Esophagus squamous epithelium (tissue), 4 donors: ENCODE results near the gene HBG2.

ENCODE experiments used
- POLR2A ChIP-seq, 4 donors: fragments of 450-650 bp; IDR thresholded peaks; one replicate each; pipeline ENCODE4 v1.6.1; 2017; ENCODE audit warnings: antibody characterized with exemption in 4 of 4, mild to moderate bottlenecking in 4 of 4, moderate library complexity in 3 of 4
- TF ChIP-seq, protein P1 (sequence below), 6 experiments: fragments of 450-650 bp in 4 of 6; fragments of 200-600 bp in 2 of 6; sonication (generic) in 2 of 6; IDR thresholded peaks; one replicate each; pipeline ENCODE4 v1.5.1; 2016 to 2019; ENCODE audit warnings: antibody characterized with exemption in 6 of 6, mild to moderate bottlenecking in 4 of 6, moderate library complexity in 4 of 6

DNA sequence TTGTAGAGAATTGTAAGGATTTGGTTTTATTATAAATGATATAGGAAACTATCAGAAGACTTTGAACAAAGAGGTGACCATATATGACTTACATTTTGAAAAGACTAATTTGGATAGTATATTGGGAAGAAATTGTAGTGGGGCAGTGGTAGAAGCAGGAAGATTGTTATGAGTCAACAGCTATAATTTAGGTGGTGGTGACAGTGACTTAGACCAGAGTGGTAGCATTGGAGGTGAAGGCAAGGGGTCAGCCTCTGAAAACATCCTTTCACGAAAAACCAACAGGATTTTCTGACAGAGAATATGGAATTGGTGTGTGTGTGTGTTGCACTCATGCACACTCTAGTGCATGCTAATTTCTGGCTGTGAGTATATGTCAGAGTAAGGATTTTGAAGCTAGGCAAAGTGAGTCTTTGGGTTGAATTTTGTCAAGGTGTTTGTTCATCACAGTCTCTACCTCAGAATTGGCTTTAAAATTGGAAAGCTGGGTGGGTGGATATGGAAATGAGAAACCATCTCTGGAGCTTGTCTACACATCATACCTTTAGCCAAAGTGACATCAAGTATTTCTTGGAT, 23.3 kb upstream of the HBG2 start:
- TF ChIP-seq, protein P1, sequence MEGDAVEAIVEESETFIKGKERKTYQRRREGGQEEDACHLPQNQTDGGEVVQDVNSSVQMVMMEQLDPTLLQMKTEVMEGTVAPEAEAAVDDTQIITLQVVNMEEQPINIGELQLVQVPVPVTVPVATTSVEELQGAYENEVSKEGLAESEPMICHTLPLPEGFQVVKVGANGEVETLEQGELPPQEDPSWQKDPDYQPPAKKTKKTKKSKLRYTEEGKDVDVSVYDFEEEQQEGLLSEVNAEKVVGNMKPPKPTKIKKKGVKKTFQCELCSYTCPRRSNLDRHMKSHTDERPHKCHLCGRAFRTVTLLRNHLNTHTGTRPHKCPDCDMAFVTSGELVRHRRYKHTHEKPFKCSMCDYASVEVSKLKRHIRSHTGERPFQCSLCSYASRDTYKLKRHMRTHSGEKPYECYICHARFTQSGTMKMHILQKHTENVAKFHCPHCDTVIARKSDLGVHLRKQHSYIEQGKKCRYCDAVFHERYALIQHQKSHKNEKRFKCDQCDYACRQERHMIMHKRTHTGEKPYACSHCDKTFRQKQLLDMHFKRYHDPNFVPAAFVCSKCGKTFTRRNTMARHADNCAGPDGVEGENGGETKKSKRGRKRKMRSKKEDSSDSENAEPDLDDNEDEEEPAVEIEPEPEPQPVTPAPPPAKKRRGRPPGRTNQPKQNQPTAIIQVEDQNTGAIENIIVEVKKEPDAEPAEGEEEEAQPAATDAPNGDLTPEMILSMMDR (IDR thresholded peaks at IDR 0.05): no peak
- no peak for TF ChIP-seq POLR2A (IDR thresholded peaks at IDR 0.05)
